ENCODE data around the gene TAS2R60.

DNA sequence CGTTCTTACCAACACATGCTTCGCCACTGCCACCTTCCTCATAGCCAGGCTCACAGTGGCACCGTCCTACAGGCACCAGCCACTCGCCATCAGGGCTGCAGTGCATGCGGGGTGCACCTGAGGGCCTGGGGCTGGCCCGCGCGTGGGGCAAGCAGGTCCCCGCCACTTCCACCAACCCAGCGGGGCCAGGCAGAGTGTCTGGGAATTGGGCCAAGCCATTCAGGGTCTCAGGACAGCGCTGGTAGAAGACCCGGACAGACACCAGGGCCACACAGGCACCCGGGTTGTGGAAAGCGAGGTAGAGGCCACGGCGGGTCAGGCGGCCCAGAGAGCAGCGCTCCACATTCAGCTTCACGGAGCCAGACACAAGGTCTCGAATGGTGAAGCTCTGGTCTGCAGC, 43.6 kb upstream of the TAS2R60 start:
- TF ChIP-seq, protein P1, sequence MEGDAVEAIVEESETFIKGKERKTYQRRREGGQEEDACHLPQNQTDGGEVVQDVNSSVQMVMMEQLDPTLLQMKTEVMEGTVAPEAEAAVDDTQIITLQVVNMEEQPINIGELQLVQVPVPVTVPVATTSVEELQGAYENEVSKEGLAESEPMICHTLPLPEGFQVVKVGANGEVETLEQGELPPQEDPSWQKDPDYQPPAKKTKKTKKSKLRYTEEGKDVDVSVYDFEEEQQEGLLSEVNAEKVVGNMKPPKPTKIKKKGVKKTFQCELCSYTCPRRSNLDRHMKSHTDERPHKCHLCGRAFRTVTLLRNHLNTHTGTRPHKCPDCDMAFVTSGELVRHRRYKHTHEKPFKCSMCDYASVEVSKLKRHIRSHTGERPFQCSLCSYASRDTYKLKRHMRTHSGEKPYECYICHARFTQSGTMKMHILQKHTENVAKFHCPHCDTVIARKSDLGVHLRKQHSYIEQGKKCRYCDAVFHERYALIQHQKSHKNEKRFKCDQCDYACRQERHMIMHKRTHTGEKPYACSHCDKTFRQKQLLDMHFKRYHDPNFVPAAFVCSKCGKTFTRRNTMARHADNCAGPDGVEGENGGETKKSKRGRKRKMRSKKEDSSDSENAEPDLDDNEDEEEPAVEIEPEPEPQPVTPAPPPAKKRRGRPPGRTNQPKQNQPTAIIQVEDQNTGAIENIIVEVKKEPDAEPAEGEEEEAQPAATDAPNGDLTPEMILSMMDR (conservative IDR thresholded peaks at IDR 0.05; ENCODE audit: low read depth, low read length) = no peak
- TF ChIP-seq RFX5 (IDR thresholded peaks at IDR 0.05; ENCODE audit: low read depth, low read length) (no peak), MAFK (IDR thresholded peaks at IDR 0.05; ENCODE audit: low read depth, low read length) (no peak), POLR2A (IDR thresholded peaks at IDR 0.05; ENCODE audit: low read depth, low read length) (no peak), NFE2L2 (IDR thresholded peaks at IDR 0.05; ENCODE audit: low read depth, low read length) (no peak), SMC3 (IDR thresholded peaks at IDR 0.05; ENCODE audit: low read depth, low read length) (no peak), CEBPB (IDR thresholded peaks at IDR 0.05; ENCODE audit: low read depth, low read length) (no peak), BHLHE40 (IDR thresholded peaks at IDR 0.05; ENCODE audit: low read depth, low read length) (no peak), MAZ (IDR thresholded peaks at IDR 0.05; ENCODE audit: borderline replicate concordance, low read depth, low read length) (no peak), CHD1 (IDR thresholded peaks at IDR 0.05; ENCODE audit: low read depth, low read length) (no peak), RAD21 (IDR thresholded peaks at IDR 0.05; ENCODE audit: low read length) (no peak), RCOR1 (IDR thresholded peaks at IDR 0.05; ENCODE audit: insufficient replicate concordance, low read length) (no peak)
- TF ChIP-seq, protein P2, sequence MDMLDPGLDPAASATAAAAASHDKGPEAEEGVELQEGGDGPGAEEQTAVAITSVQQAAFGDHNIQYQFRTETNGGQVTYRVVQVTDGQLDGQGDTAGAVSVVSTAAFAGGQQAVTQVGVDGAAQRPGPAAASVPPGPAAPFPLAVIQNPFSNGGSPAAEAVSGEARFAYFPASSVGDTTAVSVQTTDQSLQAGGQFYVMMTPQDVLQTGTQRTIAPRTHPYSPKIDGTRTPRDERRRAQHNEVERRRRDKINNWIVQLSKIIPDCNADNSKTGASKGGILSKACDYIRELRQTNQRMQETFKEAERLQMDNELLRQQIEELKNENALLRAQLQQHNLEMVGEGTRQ (IDR thresholded peaks at IDR 0.05; ENCODE audit: low read depth, low read length) = no peak

Measured in IMR-90 (cell line).